Ovary (tissue), 9 donors: Measurements from ENCODE around the gene ACSL3. TPM values are rescaled to one million over a fixed set of nuclear protein-coding genes. Genes with fewer than 3 reads are reported as not detected.
"Not testable (repeated sequence)": the region's sequence is repeated elsewhere in the genome, so short reads cannot be mapped to it uniquely, and the experiment has no call there.

ENCODE experiments used
- DNase-seq, 5 donors: peaks; one replicate each; pipeline ENCODE4 v3.0.0-alpha.2; 2019 to 2020
- H3K27ac ChIP-seq, 2 donors: fragments of 200-600 bp; one replicate each; pipeline versions ENCODE4 v1.5.1 to v1.8.0; 2019 to 2022
- H3K27me3 ChIP-seq: fragments of 200-600 bp; one replicate; pipeline ENCODE4 v1.8.0; 2022
- H3K36me3 ChIP-seq: fragments of 200-600 bp; sonication (generic); one replicate; pipeline ENCODE4 v1.5.1; 2019
- H3K4me1 ChIP-seq: one replicate; pipeline ENCODE4 v1.8.1; 2013; ENCODE audit warnings: mild to moderate bottlenecking, moderate library complexity; ENCODE audit not compliant: insufficient read depth
- H3K4me3 ChIP-seq: fragments of 200-600 bp; sonication (generic); one replicate; pipeline ENCODE4 v1.5.1; 2017
- H3K9me3 ChIP-seq, 2 donors: fragments of 200-600 bp in 1 of 2; sonication (generic) in 1 of 2; one replicate each; pipeline versions ENCODE4 v1.5.1 to v1.8.1; 2013 to 2019; ENCODE audit warnings: mild to moderate bottlenecking in 1 of 2, moderate library complexity in 1 of 2
- CTCF ChIP-seq, 3 donors: fragments of 450-650 bp in 2 of 3; fragments of 200-600 bp in 1 of 3; IDR thresholded peaks; one replicate each; pipeline versions ENCODE4 v1.5.1 to v1.8.0; 2016 to 2022; ENCODE audit warnings: antibody characterized with exemption in 3 of 3, mild to moderate bottlenecking in 1 of 3
- EP300 ChIP-seq: sonication (generic); formaldehyde crosslinking; IDR thresholded peaks from one replicate; pipeline ENCODE4 v1.6.1; 2017; ENCODE audit warnings: antibody characterized with exemption
- POLR2A ChIP-seq: fragments of 450-650 bp; IDR thresholded peaks from one replicate; pipeline ENCODE4 v1.6.1; 2017; ENCODE audit warnings: antibody characterized with exemption, mild to moderate bottlenecking, moderate library complexity
- WGBS, 3 donors: extraction: QIAGEN DNeasy Blood & Tissue Kit in 1 of 3; methylation state at CpG; one replicate each; pipeline versions ENCODE4 v1.1.5 to v1.1.7; 2013 to 2017; 5-methylcytosine and 5-hydroxymethylcytosine counted together
- intact Hi-C, 4 donors: fragments of 100-400 bp; cut with DNase I; formaldehyde crosslinking; loops; one replicate each; pipeline versions ENCODE4 v1.11.0 to v1.15.1; 2022 to 2023
- polyA plus RNA-seq, 2 donors: library from polyadenylated mRNA; stranded (reverse); fragments of 200-250 nt in 1 of 2; fragments of 350-450 nt in 1 of 2; fragmentation: Illumina TruSeq in 1 of 2; extraction: RNeasy Lipid Tissue Mini Kit (QIAGEN cat#74804) in 1 of 2; gene quantifications; one replicate each; pipeline ENCODE4 v1.2.3, GENCODE V29; 2013 to 2014
- total RNA-seq, 7 donors: library from RNA; depleted of rRNA in 2 of 7; stranded (reverse); fragments of >200 nt in 2 of 7; fragmentation: NEBNext Ultra II Directional in 3 of 7; extraction: Animal tissue kit (Norgen Biotek cat#: 25700) in 3 of 7; gene quantifications; one replicate each; pipeline versions ENCODE4 v1.1.0 to v1.2.4, GENCODE V29; 2016 to 2023
- donor health status: DM: no; HTN: no; CAD: no; lungs with moderate emphysema.
- donor health status: DM: no; HTN: no; CAD: no.
- donor health status: Bipolar disorder and iron deficiency.
- donor health status: DM: yes; HTN: yes; CAD: no.
- donor health status: DM: no; HTN: no; CAD: no.
- donor health status: DM: yes; HTN: yes; CAD: no.

The ACSL3 gene
- total and polyA plus RNA-seq, 9 donors = 14.0 to 85.1 (median 46.0) TPM

- Histone ChIP-seq H3K36me3 (no peaks in the 10 kb centered on the region), H3K4me1 (peaks cover 13% of the 10 kb centered on the region), H3K9me3 (no peaks in the 10 kb centered on the region), H3K4me3 (no peak overlapping the region), H3K27ac (no peak overlapping the region), H3K27me3 (no peaks in the 10 kb centered on the region)
- TF ChIP-seq EP300 (no peak), POLR2A (no peak), CTCF (IDR thresholded peaks at IDR 0.05) (no peak)
- no peak for DNase-seq
- WGBS, 3 donors = 80 to 88% (median 84%) methylated on average over 2 of the region's 2 CpGs
- intact Hi-C loops = loop anchor here in 1 of 4 donors (10.0 kb wide), 1 partner anchor 190 kb away; the partner anchor contains the start of gene KCNE4
Observed at GRCh38 chr2:222865301-222865700, 4.5 kb downstream of the ACSL3 start.

GRCh38 chr2:222866358-222866960 lies 5.6 kb downstream of the ACSL3 start:
- no peak for TF ChIP-seq POLR2A
- TF ChIP-seq EP300 = no peak
- no peak for TF ChIP-seq CTCF (IDR thresholded peaks at IDR 0.05)
- no peak overlapping the region for H3K4me3 ChIP-seq
- H3K36me3 ChIP-seq = no peaks in the 10 kb centered on the region
- no peak for DNase-seq
- H3K9me3 ChIP-seq = no peaks in the 10 kb centered on the region
- H3K4me1 ChIP-seq = peaks cover 13% of the 10 kb centered on the region
- H3K27me3 ChIP-seq = no peaks in the 10 kb centered on the region
- WGBS, 3 donors = 82 to 87% (median 84%) methylated on average over 13 of the region's 13 CpGs
- intact Hi-C loops = loop anchor here in 1 of 4 donors (10.0 kb wide), 1 partner anchor 188 kb away; the partner anchor contains the start of gene KCNE4
- H3K27ac ChIP-seq = no peak overlapping the region

- DNase-seq, H3K27me3 ChIP-seq, H3K9me3 ChIP-seq, H3K27ac ChIP-seq, H3K36me3 ChIP-seq, H3K4me1 ChIP-seq, H3K4me3 ChIP-seq: not testable (repeated sequence)
- 92 to 96% (median 96%) methylated on average over 8 of the region's 8 CpGs for WGBS, 3 donors
- intact Hi-C loops = loop anchor here in 1 of 4 donors (10.0 kb wide), 1 partner anchor 186 kb away; the partner anchor contains the start of gene KCNE4
Observed at GRCh38 chr2:222868560-222869251, 7.9 kb downstream of the ACSL3 start.

- no peak for DNase-seq
- Histone ChIP-seq H3K36me3 (no peaks in the 10 kb centered on the region), H3K4me1 (peaks cover 7% of the 10 kb centered on the region), H3K9me3 (no peaks in the 10 kb centered on the region), H3K4me3 (no peak overlapping the region), H3K27me3 (no peaks in the 10 kb centered on the region), H3K27ac (no peak overlapping the region)
- intact Hi-C loops = loop anchor here in 1 of 4 donors (10.0 kb wide), 1 partner anchor 186 kb away; the partner anchor contains the start of gene KCNE4
- no peak for TF ChIP-seq EP300
- no peak for TF ChIP-seq CTCF (IDR thresholded peaks at IDR 0.05)
- TF ChIP-seq POLR2A = no peak
Observed at GRCh38 chr2:222869252-222869560, 8.4 kb downstream of the ACSL3 start.

- TF ChIP-seq CTCF (IDR thresholded peaks at IDR 0.05) (no peak), EP300 (no peak), POLR2A (no peak)
- no peak for DNase-seq
- Histone ChIP-seq H3K9me3 (no peaks in the 10 kb centered on the region), H3K4me3 (no peak overlapping the region), H3K27me3 (no peaks in the 10 kb centered on the region), H3K36me3 (no peaks in the 10 kb centered on the region), H3K27ac (no peak overlapping the region), H3K4me1 (peaks cover 2% of the 10 kb centered on the region)
- intact Hi-C loops = no loop called here
- 95 to 98% (median 97%) methylated on average over 5 of the region's 5 CpGs for WGBS, 3 donors
Observed at GRCh38 chr2:222871291-222871690, 10.5 kb downstream of the ACSL3 start.
